HepG2 (cell line): ENCODE measurements around the gene SEC16A. TPM values are rescaled to one million over a fixed set of nuclear protein-coding genes. Genes with fewer than 3 reads are reported as not detected.

Source experiments
- ATAC-seq: fragments of 200-7000 bp; cut with Tn5 transposase; 3 replicates; pipeline ENCODE4 v1.9.1; 2020; ENCODE audit warnings: mild to moderate bottlenecking, moderate library complexity
- BruUV-seq: library from RNA; stranded (reverse); fragments of 400-500 nt; replicated peaks from 2 replicates; lab custom pipeline; 2021; lab: Mats Ljungman, UMichigan
- CTCF ChIA-PET: fragments of 300-600 bp; formaldehyde crosslinking; extraction: SDS; loops from one replicate; lab custom pipeline; 2021; ENCODE audit warnings: low total read pairs, inconsistent platforms, low intra/inter-chr PET ratio; lab: Yijun Ruan, JAX
- POLR2A ChIA-PET: fragments of 350-600 bp; sonication (Branson Sonifier 250); formaldehyde crosslinking; loops from one replicate; lab custom pipeline; 2020; ENCODE audit warnings: antibody characterized with exemption, inconsistent platforms; lab: Yijun Ruan, JAX
- DNase-seq: peaks from one replicate; pipeline ENCODE4 v3.0.0-alpha.2; 2015; ENCODE audit warnings: low spot score
- FAIRE-seq: peaks from 3 replicates; lab custom pipeline; 2011; peaks lifted over from hg19 to GRCh38; lab: Jason Lieb, UNC
- H2AFZ ChIP-seq: one replicate; pipeline ENCODE4 v1.6.1; 2011; ENCODE audit warnings: low read length, inconsistent platforms
- H3K27ac ChIP-seq: fragments of 300-600 bp; 3 replicates; pipeline ENCODE4 v1.8.0; 2011; ENCODE audit warnings: mixed run types, mild to moderate bottlenecking, mixed read lengths, low read length, inconsistent platforms; ENCODE audit not compliant: insufficient read depth; ENCODE audit errors: extremely low read length
- H3K27me3 ChIP-seq, 2 experiments: fragments of 200-600 bp in 1 of 2; 2 replicates in 1 of 2; 3 replicates in 1 of 2; pipeline versions ENCODE4 v1.6.0 to v1.8.0; 2011; ENCODE audit warnings: low read length in 2 of 2, mild to moderate bottlenecking in 2 of 2, moderate library complexity in 2 of 2, inconsistent platforms in 1 of 2; ENCODE audit not compliant: insufficient read depth in 2 of 2, control insufficient read depth in 1 of 2
- H3K36me3 ChIP-seq, 2 experiments: fragments of 200-600 bp in 1 of 2; replicated peaks in 1 of 2; 2 replicates in 1 of 2; 3 replicates in 1 of 2; pipeline versions ENCODE4 v1.5.1 to v1.8.0; 2011; ENCODE audit warnings: low read length in 2 of 2, inconsistent platforms in 1 of 2; ENCODE audit not compliant: insufficient read depth in 2 of 2, control insufficient read depth in 1 of 2
- H3K4me1 ChIP-seq: 2 replicates; pipeline ENCODE4 v1.5.1; 2012; ENCODE audit warnings: low read length, inconsistent platforms; ENCODE audit not compliant: insufficient read depth
- H3K4me2 ChIP-seq: 2 replicates; pipeline ENCODE4 v1.6.0; 2011; ENCODE audit warnings: low read depth, low read length, inconsistent platforms
- H3K4me3 ChIP-seq, 3 experiments: fragments of 200-600 bp in 1 of 3; sonication (generic), shearing (Covaris generic) in 1 of 3; replicated peaks in 1 of 3; 2 replicates each; pipeline ENCODE4 v1.5.1; 2011 to 2016; ENCODE audit warnings: low read length in 3 of 3, inconsistent platforms in 2 of 3, low read depth in 2 of 3, mild to moderate bottlenecking in 2 of 3, control low read depth in 1 of 3, mixed read lengths in 1 of 3; ENCODE audit not compliant: insufficient read depth in 1 of 3
- H3K79me2 ChIP-seq: one replicate; pipeline ENCODE4 v1.6.1; 2011; ENCODE audit warnings: low read length, inconsistent platforms; ENCODE audit not compliant: insufficient read depth
- H3K9ac ChIP-seq: 2 replicates; pipeline ENCODE4 v1.6.0; 2011; ENCODE audit warnings: mild to moderate bottlenecking, low read depth, low read length, inconsistent platforms; ENCODE audit not compliant: insufficient read depth
- H3K9me3 ChIP-seq: 2 replicates; pipeline ENCODE4 v1.5.1; 2012; ENCODE audit warnings: mild to moderate bottlenecking, low read length
- H4K20me1 ChIP-seq: 2 replicates; pipeline ENCODE4 v1.6.0; 2011; ENCODE audit warnings: inconsistent platforms, mild to moderate bottlenecking, low read length, moderate library complexity; ENCODE audit not compliant: insufficient read depth
- ELF3 ChIP-seq: IDR thresholded peaks from 2 replicates; pipeline ENCODE4 v1.6.1; 2016; ENCODE audit warnings: missing genetic modification reagents, missing compliant biosample characterization
- JUN ChIP-seq: sonication (generic); formaldehyde crosslinking; IDR thresholded peaks from 2 replicates; pipeline ENCODE4 v1.4.0; 2020; ENCODE audit warnings: mild to moderate bottlenecking, missing genetic modification reagents
- KLF9 ChIP-seq: IDR thresholded peaks from 2 replicates; pipeline ENCODE4 v1.6.1; 2016; ENCODE audit warnings: low read depth
- KMT2A ChIP-seq: sonication (generic); formaldehyde crosslinking; IDR thresholded peaks from 2 replicates; pipeline ENCODE4 v1.4.0; 2020; ENCODE audit warnings: missing genetic modification reagents
- NCOA2 ChIP-seq: sonication (generic); formaldehyde crosslinking; IDR thresholded peaks from 2 replicates; pipeline ENCODE4 v1.8.0; 2022; ENCODE audit warnings: inconsistent platforms
- NFATC3 ChIP-seq: sonication (generic); formaldehyde crosslinking; IDR thresholded peaks from 2 replicates; pipeline ENCODE4 v1.5.1; 2020; ENCODE audit warnings: mild to moderate bottlenecking, missing genetic modification reagents
- NFYB ChIP-seq: sonication (generic); formaldehyde crosslinking; IDR thresholded peaks from 2 replicates; pipeline ENCODE4 v1.4.0; 2020; ENCODE audit warnings: missing genetic modification reagents
- NONO ChIP-seq, 2 experiments: fragments of 450-650 bp in 1 of 2; sonication (generic) in 1 of 2; formaldehyde crosslinking in 1 of 2; IDR thresholded peaks in 1 of 2; conservative IDR thresholded peaks in 1 of 2; 2 replicates each; pipeline versions ENCODE4 v1.6.1 to v1.8.0; 2017 to 2022; ENCODE audit warnings: mild to moderate bottlenecking in 1 of 2, missing genetic modification reagents in 1 of 2, moderate library complexity in 1 of 2
- RNF2 ChIP-seq: fragments of 450-650 bp; conservative IDR thresholded peaks from 2 replicates; pipeline ENCODE4 v1.6.1; 2016; ENCODE audit warnings: low read depth
- SATB2 ChIP-seq: sonication (generic); formaldehyde crosslinking; IDR thresholded peaks from 2 replicates; pipeline ENCODE4 v1.5.0; 2020; ENCODE audit warnings: missing genetic modification reagents
- SOX6 ChIP-seq, 2 experiments: fragments of 450-650 bp in 1 of 2; sonication (generic) in 1 of 2; formaldehyde crosslinking in 1 of 2; IDR thresholded peaks; 2 replicates each; pipeline versions ENCODE4 v1.4.0 to v1.6.1; 2017 to 2020; ENCODE audit warnings: antibody characterized with exemption in 1 of 2, mild to moderate bottlenecking in 1 of 2, missing genetic modification reagents in 1 of 2
- TEF ChIP-seq: sonication (generic); formaldehyde crosslinking; IDR thresholded peaks from 2 replicates; pipeline ENCODE4 v1.5.0; 2020; ENCODE audit warnings: missing genetic modification reagents
- ZNF10 ChIP-seq: sonication (generic); formaldehyde crosslinking; IDR thresholded peaks from 2 replicates; pipeline ENCODE4 v1.4.0; 2020; ENCODE audit warnings: mild to moderate bottlenecking, low read depth, missing genetic modification reagents, borderline replicate concordance
- ZNF143 ChIP-seq: sonication (generic); formaldehyde crosslinking; IDR thresholded peaks from 2 replicates; pipeline ENCODE4 v1.4.0; 2020; ENCODE audit warnings: missing genetic modification reagents
- ZNF530 ChIP-seq: sonication (generic); formaldehyde crosslinking; IDR thresholded peaks from 2 replicates; pipeline ENCODE4 v1.5.0; 2020; ENCODE audit warnings: low read depth, mild to moderate bottlenecking, missing genetic modification reagents
- ZNF557 ChIP-seq: sonication (generic); formaldehyde crosslinking; IDR thresholded peaks from 2 replicates; pipeline ENCODE4 v1.4.0; 2020; ENCODE audit warnings: missing genetic modification reagents
- ZNF800 ChIP-seq: sonication (generic); formaldehyde crosslinking; IDR thresholded peaks from 2 replicates; pipeline ENCODE4 v1.4.0; 2020; ENCODE audit warnings: missing genetic modification reagents
- WGBS: methylation state at CpG from one replicate; pipeline ENCODE4 v1.1.6; 2017; ENCODE audit warnings: low lambda C conversion rate; 5-methylcytosine and 5-hydroxymethylcytosine counted together
- in situ Hi-C: cut with HindIII; loops from 2 replicates; pipeline ENCODE4 v1.10.0; 2017; ENCODE audit warnings: low pct_unique_long_range_greater_than_20kb; ENCODE audit not compliant: extremely low pct_ligation_motif_present
- intact Hi-C: fragments of 100-400 bp; cut with micrococcal nuclease; formaldehyde crosslinking; loops from one replicate; pipeline ENCODE4 v1.10.0; 2022; ENCODE audit not compliant: unreplicated experiment
- polyA plus RNA-seq, 8 experiments: library from polyadenylated mRNA; depleted of rRNA in 3 of 8; stranded (reverse) in 7 of 8; unstranded in 1 of 8; fragments of >200 nt; fragmentation: Illumina TruSeq in 4 of 8; extraction: Trizol in 4 of 8; gene quantifications; 2 replicates each; pipeline versions ENCODE4 v1.2.1 to v1.2.3, GENCODE V29; 2011 to 2016; ENCODE audit warnings: low read depth in 4 of 8, missing spikeins in 1 of 8, mixed read lengths in 1 of 8; ENCODE audit not compliant: insufficient read depth in 1 of 8
- total RNA-seq, 5 experiments: library from RNA; depleted of rRNA; stranded (reverse); fragments of >200 nt; fragmentation: Illumina TruSeq; extraction: Trizol; gene quantifications; 2 replicates each; pipeline ENCODE4 v1.2.3, GENCODE V29; 2016; ENCODE audit warnings: low read depth in 1 of 5

Gene SEC16A
- total and polyA plus RNA-seq, 2 of the 13 experiments (the other 11 are each of a cell fraction or from before 2014, with no cell fraction given), result 15.9 to 18.9 TPM

- H3K9me3 ChIP-seq, result no peaks in the 10 kb centered on the region
- in situ Hi-C loops (no loop called here), intact Hi-C loops (no loop called here)
- ATAC-seq (no peak), FAIRE-seq (no peak), DNase-seq (no peak)
- H3K4me3 ChIP-seq, result peak overlapping the region in 1 of 3 experiments; percentile 97; a peak in 2 of 6 replicates
- H3K27me3 ChIP-seq, result no peaks in the 10 kb centered on the region
- no TSS peak for BruUV-seq
- ChIA-PET CTCF (no interaction called here), POLR2A (no interaction called here)
- 0 out of 2 replicates have a peak, but pooled peaks cover 2% of the 10 kb centered on the region for H4K20me1 ChIP-seq
- peak overlapping the region; percentile 88 for H3K4me2 ChIP-seq
- H3K9ac ChIP-seq, result peak overlapping the region; percentile 83
- peaks cover 21% of the 10 kb centered on the region for H3K79me2 ChIP-seq
- no peak overlapping the region for H2AFZ ChIP-seq
- 96% methylated on average over 11 of the region's 12 CpGs for WGBS
- no peak overlapping the region for H3K27ac ChIP-seq
- TF ChIP-seq KMT2A (CRISPR knock-in tag) (no peak), NCOA2 (no peak), RNF2 (no peak), TEF (no peak), KLF9 (CRISPR knock-in tag) (no peak), ZNF10 (no peak), ZNF800 (CRISPR knock-in tag) (no peak), NONO (IDR thresholded peaks at IDR 0.05) (no peak), NONO (CRISPR knock-in tag; conservative IDR thresholded peaks at IDR 0.05) (no peak), ZNF530 (CRISPR knock-in tag) (no peak), ZNF143 (CRISPR knock-in tag) (no peak), ELF3 (CRISPR knock-in tag) (no peak), NFYB (CRISPR knock-in tag) (no peak), ZNF557 (CRISPR knock-in tag) (no peak), JUN (CRISPR knock-in tag) (no peak), SOX6 (IDR thresholded peaks at IDR 0.05) (no peak), SOX6 (CRISPR knock-in tag; IDR thresholded peaks at IDR 0.05) (no peak), SATB2 (CRISPR knock-in tag) (no peak), NFATC3 (no peak)
- H3K4me1 ChIP-seq, result peaks cover 20% of the 10 kb centered on the region
- peaks cover 18 to 36% of the 10 kb centered on the region in 2 experiments; a peak in 4 of 5 replicates for H3K36me3 ChIP-seq
Measured at GRCh38 chr9:136398286-136398685, 84.6 kb downstream of the SEC16A start.
